ENCODE data around the gene MRFAP1L1.

DNA sequence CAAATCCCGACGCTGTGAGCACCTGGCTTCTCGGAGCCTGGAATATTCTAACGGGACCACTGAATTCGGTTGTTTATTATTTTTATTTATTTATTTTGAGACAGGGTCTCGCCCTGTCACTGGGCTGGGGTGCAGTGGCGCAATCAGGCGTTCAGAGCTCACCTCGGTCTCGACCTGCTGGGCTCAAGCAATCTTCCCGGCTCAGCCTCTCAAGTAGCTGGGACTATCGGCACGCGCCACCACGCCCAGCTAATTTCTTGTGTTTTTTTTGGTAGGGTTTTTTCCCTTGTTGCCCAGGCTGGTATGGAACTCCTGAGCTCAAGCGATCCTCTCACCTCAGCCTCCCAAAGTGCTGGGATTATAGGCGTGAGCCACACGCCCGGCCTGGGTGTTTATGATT is 37.5 kb downstream of the MRFAP1L1 start:
- TF ChIP-seq POLR2AphosphoS5 (IDR thresholded peaks at IDR 0.05) (no peak), EP300 (IDR thresholded peaks at IDR 0.05) (no peak), POLR2A (IDR thresholded peaks at IDR 0.05) (no peak)
- TF ChIP-seq, protein P1, sequence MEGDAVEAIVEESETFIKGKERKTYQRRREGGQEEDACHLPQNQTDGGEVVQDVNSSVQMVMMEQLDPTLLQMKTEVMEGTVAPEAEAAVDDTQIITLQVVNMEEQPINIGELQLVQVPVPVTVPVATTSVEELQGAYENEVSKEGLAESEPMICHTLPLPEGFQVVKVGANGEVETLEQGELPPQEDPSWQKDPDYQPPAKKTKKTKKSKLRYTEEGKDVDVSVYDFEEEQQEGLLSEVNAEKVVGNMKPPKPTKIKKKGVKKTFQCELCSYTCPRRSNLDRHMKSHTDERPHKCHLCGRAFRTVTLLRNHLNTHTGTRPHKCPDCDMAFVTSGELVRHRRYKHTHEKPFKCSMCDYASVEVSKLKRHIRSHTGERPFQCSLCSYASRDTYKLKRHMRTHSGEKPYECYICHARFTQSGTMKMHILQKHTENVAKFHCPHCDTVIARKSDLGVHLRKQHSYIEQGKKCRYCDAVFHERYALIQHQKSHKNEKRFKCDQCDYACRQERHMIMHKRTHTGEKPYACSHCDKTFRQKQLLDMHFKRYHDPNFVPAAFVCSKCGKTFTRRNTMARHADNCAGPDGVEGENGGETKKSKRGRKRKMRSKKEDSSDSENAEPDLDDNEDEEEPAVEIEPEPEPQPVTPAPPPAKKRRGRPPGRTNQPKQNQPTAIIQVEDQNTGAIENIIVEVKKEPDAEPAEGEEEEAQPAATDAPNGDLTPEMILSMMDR (IDR thresholded peaks at IDR 0.05), result no peak

Data from sigmoid colon (tissue), 4 donors.